Subcutaneous adipose tissue (tissue), 4 donors: ENCODE results near the gene ABHD12. TPM values are rescaled to one million over a fixed set of nuclear protein-coding genes. Genes with fewer than 3 reads are reported as not detected.

Source experiments
- CTCF ChIP-seq: fragments of 450-650 bp; IDR thresholded peaks from one replicate; pipeline ENCODE4 v1.5.1; 2016; ENCODE audit warnings: low read depth, mild to moderate bottlenecking, control low read depth, antibody characterized with exemption, moderate library complexity
- total RNA-seq, 4 donors: library from RNA; depleted of rRNA; stranded (reverse); fragments of >200 nt; gene quantifications; one replicate each; pipeline ENCODE4 v1.1.0, GENCODE V29; 2016

Gene ABHD12
- total RNA-seq, 4 donors from 2014 or later, result 36.5 to 60.3 (median 51.6) TPM

GRCh38 chr20:25291432-25292133, 99.1 kb downstream of the ABHD12 start:
- no peak for TF ChIP-seq CTCF

- no peak for TF ChIP-seq CTCF
These were observed 99.8 kb downstream of the ABHD12 start for GRCh38 chr20:25290646-25291431.

GRCh38 chr20:25289886-25290597, 100.6 kb downstream of the ABHD12 start:
- TF ChIP-seq CTCF, result no peak

GRCh38 chr20:25288291-25289181, 102.1 kb downstream of the ABHD12 start:
- no peak for TF ChIP-seq CTCF

- TF ChIP-seq CTCF, result no peak
These were observed 102.9 kb downstream of the ABHD12 start for GRCh38 chr20:25287631-25288290.

- TF ChIP-seq CTCF, result no peak
These were observed 103.7 kb downstream of the ABHD12 start for GRCh38 chr20:25286917-25287316.
